CD4-positive, alpha-beta T cell (primary cell): Measurements from ENCODE around the gene ARF6. TPM values are rescaled to one million over a fixed set of nuclear protein-coding genes. Genes with fewer than 3 reads are reported as not detected.

ENCODE experiments used
- ATAC-seq: fragments of 200-7000 bp; cut with Tn5 transposase; one replicate; pipeline ENCODE4 v1.10.0; 2022; ENCODE audit warnings: mild to moderate bottlenecking; ENCODE audit not compliant: poor library complexity
- CTCF ChIA-PET: fragments of 350-600 bp; sonication (Branson Sonifier 250); formaldehyde crosslinking; loops from one replicate; lab custom pipeline; 2021; ENCODE audit warnings: antibody characterized with exemption, inconsistent platforms; lab: Charles Lee
- POLR2A ChIA-PET: fragments of 350-600 bp; sonication (Branson Sonifier 250); formaldehyde crosslinking; loops from one replicate; lab custom pipeline; 2021; ENCODE audit warnings: antibody characterized with exemption, inconsistent platforms; lab: Charles Lee
- DNase-seq, 14 experiments: peaks; one replicate each; pipeline ENCODE4 v3.0.0-alpha.2; 2013 to 2020; ENCODE audit warnings: mixed read lengths in 2 of 14
- H3K27ac ChIP-seq, 2 donors: one replicate each; pipeline versions ENCODE4 v1.5.1 to v1.7.0; 2013; ENCODE audit warnings: low read length in 2 of 2, low read depth in 1 of 2, mild to moderate bottlenecking in 1 of 2
- H3K27me3 ChIP-seq, 2 experiments: 1 replicate in 1 of 2; 2 replicates in 1 of 2; pipeline versions ENCODE4 v1.6.1 to v1.7.0; 2013; ENCODE audit warnings: low read length in 2 of 2, control low read depth in 1 of 2, mild to moderate bottlenecking in 1 of 2, moderate library complexity in 1 of 2; ENCODE audit not compliant: insufficient read depth in 2 of 2, control insufficient read depth in 1 of 2
- H3K36me3 ChIP-seq: one replicate; pipeline ENCODE4 v1.6.1; 2013; ENCODE audit warnings: low read length, control low read depth; ENCODE audit not compliant: insufficient read depth
- H3K4me1 ChIP-seq: one replicate; pipeline ENCODE4 v1.6.1; 2013; ENCODE audit warnings: low read length, control low read depth; ENCODE audit not compliant: insufficient read depth
- H3K4me3 ChIP-seq: one replicate; pipeline ENCODE4 v1.5.1; 2013; ENCODE audit warnings: mild to moderate bottlenecking, low read length, moderate library complexity
- H3K9me3 ChIP-seq, 2 experiments: 1 replicate in 1 of 2; 2 replicates in 1 of 2; pipeline versions ENCODE4 v1.6.1 to v1.7.0; 2013; ENCODE audit warnings: low read length in 2 of 2, mild to moderate bottlenecking in 2 of 2, control low read depth in 1 of 2, moderate library complexity in 1 of 2; ENCODE audit not compliant: control insufficient read depth in 1 of 2, insufficient read depth in 1 of 2
- H3K27ac Mint-ChIP-seq: one replicate; pipeline ENCODE4 v1.8.0; 2020; ENCODE audit warnings: mixed read lengths
- H3K27me3 Mint-ChIP-seq: one replicate; pipeline ENCODE4 v1.8.0; 2021; ENCODE audit warnings: mixed read lengths
- H3K36me3 Mint-ChIP-seq: one replicate; pipeline ENCODE4 v1.8.0; 2021; ENCODE audit warnings: low read depth, mixed read lengths
- H3K4me1 Mint-ChIP-seq: one replicate; pipeline ENCODE4 v1.8.0; 2021; ENCODE audit warnings: low read depth, mixed read lengths
- H3K4me3 Mint-ChIP-seq: one replicate; pipeline ENCODE4 v1.8.0; 2020; ENCODE audit warnings: mild to moderate bottlenecking, mixed read lengths
- H3K9me3 Mint-ChIP-seq: one replicate; pipeline ENCODE4 v1.8.0; 2020; ENCODE audit warnings: mixed read lengths
- intact Hi-C, 2 experiments: fragments of 100-400 bp; cut with DNase I in 1 of 2; cut with micrococcal nuclease in 1 of 2; formaldehyde crosslinking; loops; one replicate each; pipeline versions ENCODE4 v1.15.1 to v1.9.0; 2023 to 2025; cut with DNase I, micrococcal nuclease
- total RNA-seq, 174 experiments: library from RNA in 2 of 174; stranded (reverse) in 2 of 174; gene quantifications; one replicate each; pipeline ENCODE4 v1.2.3 and lab custom pipeline; 2021 to 2026
- TF ChIP-seq, protein P1 (sequence below): fragments of 200-600 bp; IDR thresholded peaks from one replicate; pipeline ENCODE4 v1.8.0; 2022; ENCODE audit warnings: antibody characterized with exemption, mild to moderate bottlenecking

The ARF6 gene
- total RNA-seq, 2 experiments from 2014 or later: 67.2 to 69.7 TPM

DNA sequence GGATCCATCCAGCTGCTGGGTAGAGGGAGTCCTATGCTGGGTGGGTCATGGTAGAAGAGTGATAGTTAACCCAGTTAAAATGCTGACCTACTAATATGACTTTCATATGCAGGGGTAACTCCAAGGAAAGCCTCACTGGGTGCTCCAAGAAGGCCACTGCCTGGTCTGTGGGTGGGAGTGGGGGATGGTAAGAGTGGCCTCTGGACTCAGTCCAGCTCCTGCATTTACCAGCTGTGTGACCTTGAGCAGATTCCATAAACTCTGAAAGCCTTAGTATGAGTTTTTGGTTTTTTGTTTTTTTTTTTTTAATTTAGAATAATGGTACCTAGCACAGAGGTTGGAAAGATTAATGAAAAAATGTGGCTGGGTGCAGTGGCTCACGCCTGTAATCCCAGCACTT lies 51.6 kb downstream of the ARF6 start:
- H3K36me3 ChIP-seq: no peaks in the 10 kb centered on the region
- intact Hi-C loops: loop anchor here in 1 of 2 experiments (5.0 kb wide), 1 partner anchor 33 kb away; no protein-coding TSS in a partner anchor
- CTCF ChIA-PET: no interaction called here
- Mint-ChIP-seq H3K4me3 (no peak overlapping the region), H3K9me3 (peaks cover 7% of the 10 kb centered on the region), H3K27me3 (no peaks in the 10 kb centered on the region), H3K36me3 (no peaks in the 10 kb centered on the region), H3K27ac (peak overlapping the region; percentile 88), H3K4me1 (peaks cover 83% of the 10 kb centered on the region)
- no peaks in the 10 kb centered on the region for H3K27me3 ChIP-seq
- POLR2A ChIA-PET: interaction anchor here (2.5 to 3.4 kb wide), 4 partner anchors 27 to 117 kb away, joined by 20 to 58 read pairs (median 30); no protein-coding TSS in a partner anchor
- H3K9me3 ChIP-seq: no peaks in the 10 kb centered on the region
- DNase-seq (no peak), ATAC-seq (no peak)
- H3K27ac ChIP-seq: no peak overlapping the region
- peaks cover 66% of the 10 kb centered on the region for H3K4me1 ChIP-seq
- H3K4me3 ChIP-seq: no peak overlapping the region
- TF ChIP-seq, protein P1, sequence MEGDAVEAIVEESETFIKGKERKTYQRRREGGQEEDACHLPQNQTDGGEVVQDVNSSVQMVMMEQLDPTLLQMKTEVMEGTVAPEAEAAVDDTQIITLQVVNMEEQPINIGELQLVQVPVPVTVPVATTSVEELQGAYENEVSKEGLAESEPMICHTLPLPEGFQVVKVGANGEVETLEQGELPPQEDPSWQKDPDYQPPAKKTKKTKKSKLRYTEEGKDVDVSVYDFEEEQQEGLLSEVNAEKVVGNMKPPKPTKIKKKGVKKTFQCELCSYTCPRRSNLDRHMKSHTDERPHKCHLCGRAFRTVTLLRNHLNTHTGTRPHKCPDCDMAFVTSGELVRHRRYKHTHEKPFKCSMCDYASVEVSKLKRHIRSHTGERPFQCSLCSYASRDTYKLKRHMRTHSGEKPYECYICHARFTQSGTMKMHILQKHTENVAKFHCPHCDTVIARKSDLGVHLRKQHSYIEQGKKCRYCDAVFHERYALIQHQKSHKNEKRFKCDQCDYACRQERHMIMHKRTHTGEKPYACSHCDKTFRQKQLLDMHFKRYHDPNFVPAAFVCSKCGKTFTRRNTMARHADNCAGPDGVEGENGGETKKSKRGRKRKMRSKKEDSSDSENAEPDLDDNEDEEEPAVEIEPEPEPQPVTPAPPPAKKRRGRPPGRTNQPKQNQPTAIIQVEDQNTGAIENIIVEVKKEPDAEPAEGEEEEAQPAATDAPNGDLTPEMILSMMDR: no peak

DNA sequence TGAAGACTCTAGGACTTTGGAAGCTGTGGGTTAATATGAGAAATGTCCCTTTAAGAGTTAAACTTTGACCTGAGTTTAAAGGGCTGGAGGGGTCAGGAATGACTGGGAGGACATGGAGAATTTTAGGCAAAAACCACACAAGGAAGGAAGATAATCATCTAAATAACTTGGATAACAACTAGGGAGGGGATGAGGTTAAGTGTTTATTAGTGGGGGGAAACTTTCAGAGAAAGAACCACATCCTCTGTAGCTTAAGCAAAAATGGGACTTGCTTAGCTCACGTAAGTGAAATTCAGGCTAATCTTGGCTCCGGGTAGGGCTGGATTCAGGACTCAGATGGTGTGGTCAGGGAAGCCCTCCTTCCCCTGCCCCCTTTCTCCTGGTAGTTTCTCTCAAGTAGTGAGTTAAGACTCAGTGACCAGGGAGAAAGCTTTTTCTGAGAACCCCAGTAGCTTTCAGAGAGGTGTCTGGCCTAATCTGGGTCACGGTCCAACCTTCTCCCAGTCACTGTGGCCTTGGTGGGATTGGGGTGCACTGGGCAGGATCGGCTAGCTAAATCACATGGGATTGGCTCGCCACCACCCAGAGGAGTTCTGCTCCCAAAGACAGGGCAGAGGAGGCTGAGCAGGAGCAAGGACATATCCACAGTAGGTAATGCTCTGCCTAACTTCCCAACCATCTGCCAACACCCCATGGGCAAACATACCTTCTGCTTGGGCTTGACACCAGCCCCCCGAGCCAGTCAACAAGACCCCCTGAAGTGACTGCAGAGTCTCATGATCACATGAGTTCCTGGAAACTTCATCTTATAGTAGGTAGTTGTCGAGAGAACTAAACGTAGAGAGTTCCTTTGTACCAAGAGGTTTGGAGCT lies 52.8 kb downstream of the ARF6 start:
- Mint-ChIP-seq H3K27ac (peak overlapping the region; percentile 88), H3K4me1 (peaks cover 78% of the 10 kb centered on the region), H3K27me3 (no peaks in the 10 kb centered on the region), H3K9me3 (peaks cover 7% of the 10 kb centered on the region), H3K4me3 (peak overlapping the region; percentile 56), H3K36me3 (no peaks in the 10 kb centered on the region)
- TF ChIP-seq, protein P1: no peak
- peak in 4 of 14 experiments; percentile 8 to 70 (median 42) for DNase-seq
- H3K4me3 ChIP-seq: no peak overlapping the region
- POLR2A ChIA-PET: interaction anchor here (0.7 to 3.4 kb wide), 19 partner anchors 17 to 171 kb away, joined by 3 to 58 read pairs (median 4); partner anchors contain the start of genes ARF6, NEMF and VCPKMT
- H3K4me1 ChIP-seq: peaks cover 62% of the 10 kb centered on the region
- intact Hi-C loops: loop anchor here in 1 of 2 experiments (2.0 kb wide), 2 partner anchors 53 to 55 kb away; partner anchors contain the start of gene ARF6
- H3K27me3 ChIP-seq: no peaks in the 10 kb centered on the region
- ATAC-seq: peak; percentile 56
- no peaks in the 10 kb centered on the region for H3K36me3 ChIP-seq
- peak overlapping the region; percentile 69 to 86 for H3K27ac ChIP-seq
- CTCF ChIA-PET: interaction anchor here (1.0 to 1.8 kb wide), 3 partner anchors 26 to 141 kb away, joined by 3 to 5 read pairs (median 4); no protein-coding TSS in a partner anchor
- H3K9me3 ChIP-seq: no peaks in the 10 kb centered on the region

Other genes starting within 250 kb of the ARF6 start
- 1 to 10 TPM; 1.2 to 1.4 TPM for gene POLE2, start 204.9 kb upstream of the ARF6 start, total RNA-seq
- gene KLHDC1, start 200.0 kb upstream of the ARF6 start, total RNA-seq: 10 to 100 TPM in 1 of 2 experiments, 1 to 10 TPM in 1; 9.8 to 11.8 TPM
- gene KLHDC2, start 124.9 kb upstream of the ARF6 start, total RNA-seq: 100 to 1,000 TPM; 142 to 143 TPM
- gene NEMF, start 40.3 kb upstream of the ARF6 start, total RNA-seq: 10 to 100 TPM; 96.0 to 97.7 TPM
- 10 to 100 TPM; 30.4 to 32.4 TPM for gene VCPKMT, start 223.5 kb downstream of the ARF6 start, total RNA-seq